Measurements from ENCODE around the gene SALL3.

The SALL3 gene

DNA sequence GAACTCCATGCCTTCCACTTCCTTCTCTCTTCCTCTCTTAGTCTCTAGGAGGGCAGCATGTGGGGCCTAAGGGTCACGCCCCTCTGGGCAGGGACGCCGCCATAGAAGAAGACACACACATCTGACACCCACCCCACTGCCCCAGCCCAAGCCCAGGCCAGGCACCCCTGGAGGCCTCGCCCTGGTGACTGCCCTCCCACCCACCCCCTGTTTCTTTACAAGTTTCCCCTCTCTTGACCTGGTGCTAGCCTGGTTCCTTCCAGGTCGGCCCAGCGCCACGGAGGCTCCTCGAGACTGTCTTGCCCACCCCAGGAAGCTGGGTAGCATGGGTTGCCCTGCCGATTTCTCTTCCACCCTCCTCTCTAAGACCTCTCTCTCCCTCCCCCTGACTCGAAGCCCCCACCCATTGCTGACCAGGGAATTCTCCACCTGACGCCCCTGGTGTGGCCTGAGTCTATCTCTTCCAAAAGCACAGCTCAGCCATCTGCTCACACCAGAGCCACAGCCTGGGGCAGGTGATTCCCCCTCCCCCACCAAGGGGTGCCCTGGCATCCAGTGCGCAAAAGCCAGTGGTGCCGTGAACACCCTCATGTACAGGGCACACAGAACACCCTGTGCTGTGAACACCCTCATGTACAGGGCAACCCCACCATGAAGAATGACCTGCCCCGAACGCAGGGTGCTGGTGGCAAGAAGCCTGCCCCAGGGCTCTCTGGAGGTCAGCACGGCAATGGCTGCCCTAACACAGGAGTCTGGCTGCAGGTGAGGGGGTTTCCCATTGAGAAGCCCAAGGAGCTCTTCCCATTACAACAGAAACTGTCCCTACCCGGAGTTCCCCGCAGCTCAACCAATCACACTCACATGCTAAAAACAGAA lies 13.5 kb upstream of the SALL3 start:
- DNase-seq = no peak

DNA sequence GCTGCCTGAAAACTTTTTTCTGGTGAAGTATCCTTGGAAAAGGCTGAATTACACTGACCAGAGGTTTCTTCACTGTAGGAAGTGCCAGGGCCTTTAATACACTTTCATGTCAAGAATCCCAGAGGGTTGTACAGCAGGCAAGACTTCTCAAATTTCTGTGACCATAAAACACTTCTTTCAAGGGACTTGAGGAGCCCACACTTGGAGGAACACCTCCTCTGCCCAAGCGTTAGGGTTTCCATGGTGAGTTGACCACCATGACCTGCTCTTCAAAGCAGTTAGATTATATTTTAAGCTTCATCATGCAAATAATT lies 12.9 kb upstream of the SALL3 start:
- DNase-seq = no peak

DNA sequence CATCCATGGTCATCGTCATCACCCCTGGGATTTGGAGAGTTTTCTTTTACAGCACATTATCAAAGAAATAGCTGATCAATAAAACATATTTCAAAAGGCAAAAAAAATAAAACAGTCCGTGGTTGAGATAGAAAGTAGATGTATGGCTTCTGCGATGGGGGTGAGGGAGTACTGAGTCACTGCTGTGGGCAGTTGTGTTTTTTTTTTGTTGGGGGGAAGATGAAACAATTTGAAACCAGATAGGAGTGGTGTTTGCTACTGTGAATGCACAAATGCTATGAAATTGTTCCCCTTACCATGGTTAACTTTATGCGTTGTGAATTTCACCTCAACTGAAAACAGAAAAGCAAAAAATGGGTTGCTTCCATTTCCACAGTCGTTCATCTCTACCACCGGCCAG lies 11.9 kb upstream of the SALL3 start:
- no peak for DNase-seq

DNA sequence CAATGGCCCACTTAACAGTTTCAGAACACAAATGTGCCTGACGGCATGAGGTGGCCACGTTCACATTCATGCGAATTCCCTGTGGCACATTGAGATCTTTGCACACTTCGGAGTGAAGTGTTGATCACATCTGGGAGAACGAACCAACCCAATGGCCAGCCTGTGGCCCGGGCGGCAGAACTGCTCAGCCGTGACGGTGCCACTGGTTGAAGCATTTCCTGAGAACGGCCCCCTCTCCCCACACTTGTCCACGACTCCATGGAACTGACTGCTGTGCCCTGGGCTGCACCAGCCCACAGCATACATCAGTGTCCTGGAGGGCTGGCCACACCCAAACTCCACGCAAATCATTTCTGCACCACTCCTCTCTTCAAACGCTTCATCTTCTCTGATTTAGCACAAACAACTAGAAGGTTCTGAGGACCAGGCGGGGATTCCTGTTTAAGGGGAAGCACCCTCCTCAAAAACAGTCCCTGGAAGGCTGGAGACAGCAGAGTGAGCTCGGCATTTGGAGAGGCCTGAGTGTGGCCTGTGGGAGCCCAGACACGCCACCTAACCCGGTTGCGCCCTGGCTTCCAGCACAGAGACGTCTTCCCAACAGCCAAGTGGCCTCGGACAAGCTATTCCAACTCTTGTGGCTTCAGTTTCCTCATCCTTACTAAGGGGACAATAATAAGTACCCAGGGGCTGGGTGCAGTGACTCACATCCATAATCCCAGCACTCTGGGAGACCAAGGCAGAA lies 9.9 kb upstream of the SALL3 start:
- no peak for DNase-seq

DNA sequence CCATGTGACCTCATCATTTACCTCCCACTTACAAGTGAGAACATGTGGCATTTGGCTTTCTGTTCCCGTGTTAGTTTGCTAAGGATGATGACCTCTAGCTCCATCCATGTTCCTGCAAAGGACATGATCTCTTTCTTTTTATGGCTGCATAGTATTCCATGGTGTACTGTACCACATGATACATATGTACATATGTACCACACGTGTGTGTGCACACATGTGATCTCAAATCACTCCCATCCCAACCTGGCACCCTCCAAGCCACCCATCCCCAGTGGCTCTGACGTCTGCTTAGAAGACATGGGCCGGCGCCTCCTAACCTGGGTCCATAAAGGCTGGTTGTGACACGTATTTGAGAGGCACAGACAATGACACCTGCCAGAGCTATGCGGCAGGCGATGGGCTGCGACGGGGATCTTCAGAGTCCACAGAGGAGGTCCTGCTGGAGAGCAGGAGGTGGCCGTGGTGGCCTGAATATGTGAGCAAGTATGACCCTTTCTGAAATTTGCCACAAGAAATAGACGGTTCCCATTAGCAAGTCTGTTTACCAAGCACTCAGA lies 8.8 kb upstream of the SALL3 start:
- DNase-seq = no peak

DNA sequence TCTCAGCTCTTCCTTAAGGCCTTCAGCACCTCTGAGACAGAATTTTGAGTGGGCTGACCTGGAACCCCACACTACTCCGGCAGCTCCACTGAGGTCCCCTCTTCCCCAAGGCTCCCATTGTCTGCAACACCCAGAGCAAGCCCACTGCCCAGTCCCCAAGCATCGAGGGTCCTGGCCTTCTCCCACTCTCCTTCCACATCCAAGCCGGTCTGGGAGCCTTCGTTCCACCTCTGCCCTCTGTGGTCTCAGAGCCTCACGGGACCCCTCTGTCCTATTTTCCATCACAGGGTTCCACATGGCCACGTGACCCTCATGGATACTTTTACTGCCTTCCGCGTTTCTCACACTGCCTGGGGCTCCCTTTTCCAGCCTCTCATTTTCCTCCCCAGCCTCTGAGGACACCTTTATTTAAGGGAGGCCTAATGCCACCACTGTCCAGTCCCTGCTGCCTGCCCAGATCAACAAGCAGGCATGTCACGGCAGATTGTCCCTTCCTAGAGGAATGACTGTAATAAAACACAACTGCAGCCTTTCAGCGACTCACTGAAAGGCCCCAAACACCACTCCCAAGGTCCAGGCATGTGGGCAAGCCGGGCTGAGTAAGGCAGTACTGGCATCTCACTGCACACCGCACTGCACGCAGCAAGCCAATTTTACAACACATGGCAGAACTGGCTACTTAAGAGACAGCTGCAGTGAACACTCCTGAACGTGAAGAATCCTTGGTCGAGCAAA lies 7.9 kb upstream of the SALL3 start:
- no peak for DNase-seq

DNA sequence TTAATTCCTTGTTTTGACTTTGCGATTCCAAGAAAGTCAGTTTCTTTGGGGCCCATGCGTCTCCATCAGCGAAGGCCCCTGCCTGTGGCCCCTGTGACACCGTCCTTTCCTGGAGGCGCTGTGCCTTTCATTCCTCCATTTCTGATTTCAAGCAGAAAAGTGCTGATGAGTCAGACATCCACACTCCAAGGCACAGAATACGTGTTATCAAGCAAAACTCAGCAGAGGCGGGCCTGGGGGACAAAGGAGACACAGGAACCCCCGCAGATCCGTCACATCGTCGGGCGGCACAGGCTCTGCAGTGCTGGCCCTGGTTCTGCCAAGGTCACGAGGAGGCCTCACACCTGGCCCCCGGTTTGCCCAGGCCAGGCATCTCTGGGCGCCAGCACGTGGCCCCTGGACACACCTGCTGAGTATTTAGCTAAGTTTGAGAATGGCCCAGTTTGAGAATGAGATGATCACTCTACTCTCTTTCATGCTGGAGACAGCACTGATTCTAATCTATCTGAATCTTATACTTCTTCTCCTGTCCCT lies 7.2 kb upstream of the SALL3 start:
- no peak for DNase-seq

DNA sequence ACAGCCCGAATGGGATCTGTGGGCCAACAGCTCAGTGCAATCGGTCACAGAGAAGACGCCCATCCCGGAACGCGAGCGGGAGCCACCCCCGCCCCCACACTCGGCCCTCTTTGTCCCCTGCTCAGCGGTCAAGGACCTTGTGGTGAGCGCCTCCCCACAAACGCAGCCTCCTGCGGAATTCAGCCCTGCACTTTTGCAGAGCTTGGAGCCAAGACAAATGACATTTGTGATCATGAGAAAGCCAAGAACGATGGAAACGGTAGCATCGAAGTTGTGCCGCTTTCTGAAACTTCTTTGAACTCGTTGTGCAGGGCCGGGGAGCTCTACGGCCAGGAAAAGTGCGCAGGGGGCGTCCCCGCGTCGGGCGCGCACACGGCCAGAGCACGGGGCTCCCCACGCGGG lies 6.7 kb upstream of the SALL3 start:
- DNase-seq = no peak

DNA sequence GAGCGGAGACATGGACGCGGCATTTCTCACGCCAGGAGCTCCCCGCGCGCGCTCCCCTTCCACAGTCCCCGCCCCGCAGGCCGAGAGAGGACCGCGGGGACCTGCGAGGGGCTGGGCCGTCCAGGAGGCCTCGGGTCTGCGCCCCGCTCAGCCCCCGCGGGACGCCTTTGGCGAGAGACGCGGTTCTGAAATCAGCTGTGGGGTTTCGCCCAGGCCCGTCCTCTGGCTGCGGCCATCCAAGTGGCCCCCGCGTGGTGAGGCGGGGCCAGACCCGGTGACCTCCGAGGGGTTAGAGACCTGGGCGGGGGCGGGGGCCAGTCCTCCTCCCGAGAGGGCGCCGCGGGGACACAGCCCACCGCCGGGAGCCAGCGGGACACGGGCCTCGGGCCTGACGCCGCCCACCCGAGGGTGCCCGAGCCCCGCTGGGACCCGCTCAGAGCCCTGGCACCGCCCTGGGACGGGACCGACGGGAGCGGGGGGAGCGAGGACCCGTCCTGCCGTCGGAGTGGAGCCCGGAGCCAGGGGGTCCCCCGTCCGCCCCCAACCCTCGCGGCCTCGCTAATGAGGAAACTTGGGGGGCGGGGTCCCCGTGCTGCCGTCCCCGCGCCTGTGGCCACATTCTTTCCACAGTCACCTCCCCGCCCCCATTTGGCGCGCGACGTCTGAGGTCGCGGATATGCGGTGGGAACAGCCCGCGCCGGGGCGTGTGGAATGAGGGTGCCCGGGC lies 6.1 kb upstream of the SALL3 start:
- DNase-seq = no peak

DNA sequence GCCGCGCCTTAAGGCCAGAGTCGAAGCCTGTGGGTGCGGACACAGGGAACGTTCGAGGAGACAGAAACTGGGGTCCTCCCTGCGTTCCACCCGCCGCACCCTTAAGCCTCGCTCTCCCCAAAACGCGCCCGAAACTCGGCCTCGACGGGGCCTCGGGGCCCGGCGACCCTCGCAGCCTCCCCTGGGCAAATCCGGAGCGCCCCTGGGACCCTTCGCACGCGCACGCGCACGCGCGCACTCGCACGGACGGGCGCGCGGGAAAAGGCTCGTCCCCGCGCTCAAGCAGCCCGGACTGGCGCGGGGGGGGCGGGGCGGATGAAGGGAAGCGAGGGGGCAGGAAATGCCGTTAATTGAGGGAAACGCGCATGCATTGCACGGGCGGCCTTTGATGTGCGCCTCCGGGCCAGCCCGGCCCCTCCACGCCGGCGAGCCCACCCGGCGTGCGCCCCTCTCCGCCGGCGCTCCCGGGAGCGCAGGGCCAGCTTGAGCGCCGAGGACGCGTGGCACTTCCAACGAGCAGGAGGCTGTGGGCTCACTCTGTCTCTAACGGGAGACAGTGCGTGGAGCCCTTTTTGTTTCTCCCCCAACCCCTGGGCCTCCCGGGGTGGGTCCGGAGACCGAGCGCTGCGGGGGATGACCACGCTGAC lies 5.4 kb upstream of the SALL3 start:
- DNase-seq = no peak

DNA sequence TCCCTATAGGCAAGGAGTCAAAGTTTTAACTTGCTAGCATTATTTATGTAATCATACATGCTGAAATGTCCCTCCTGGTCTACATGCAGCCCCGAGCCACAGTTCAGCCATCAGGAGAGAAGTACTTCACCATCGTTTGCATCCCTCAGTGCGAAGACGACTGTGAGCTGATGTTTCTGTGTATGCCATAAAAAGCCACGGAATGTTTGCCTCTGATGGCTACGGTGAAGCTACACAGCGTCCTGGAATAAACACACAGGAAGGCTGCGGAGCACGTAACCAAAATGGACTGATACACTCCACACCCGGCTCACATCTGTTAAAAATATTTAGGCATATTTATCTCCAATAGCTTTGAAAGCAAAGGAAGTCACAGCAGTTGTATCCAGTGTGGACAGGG lies 4.3 kb upstream of the SALL3 start:
- peak; percentile 70 for DNase-seq

DNA sequence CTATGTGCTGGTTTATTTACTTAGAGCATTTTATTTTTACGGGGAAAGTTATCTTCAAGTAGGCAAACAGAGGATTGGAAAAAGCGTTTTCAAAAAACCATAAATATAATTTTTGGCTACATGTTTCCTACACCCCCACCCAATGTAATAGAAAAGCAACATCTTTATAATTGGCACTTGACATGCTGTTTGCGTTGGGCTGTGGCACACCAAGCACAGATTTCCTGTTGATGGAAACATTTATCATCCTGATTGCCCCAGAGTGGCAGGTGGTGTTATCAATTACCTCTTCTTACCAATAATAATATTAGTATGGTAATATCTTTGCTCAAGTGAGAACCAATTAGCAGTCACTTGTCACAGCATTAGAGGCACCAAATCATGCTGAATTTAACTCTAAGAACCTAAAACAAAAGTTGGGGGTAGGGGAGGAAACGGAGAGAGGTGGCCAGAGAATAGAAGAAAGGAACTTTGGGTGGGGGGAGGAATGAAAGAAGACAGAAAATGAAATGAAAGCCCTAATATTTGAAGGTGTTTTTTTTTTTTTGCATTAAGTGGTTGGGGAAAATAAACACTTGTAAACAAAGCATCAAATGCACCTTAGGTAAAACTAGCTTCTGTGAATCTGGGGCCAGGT lies 3.8 kb upstream of the SALL3 start:
- peak; percentile 70 for DNase-seq

DNA sequence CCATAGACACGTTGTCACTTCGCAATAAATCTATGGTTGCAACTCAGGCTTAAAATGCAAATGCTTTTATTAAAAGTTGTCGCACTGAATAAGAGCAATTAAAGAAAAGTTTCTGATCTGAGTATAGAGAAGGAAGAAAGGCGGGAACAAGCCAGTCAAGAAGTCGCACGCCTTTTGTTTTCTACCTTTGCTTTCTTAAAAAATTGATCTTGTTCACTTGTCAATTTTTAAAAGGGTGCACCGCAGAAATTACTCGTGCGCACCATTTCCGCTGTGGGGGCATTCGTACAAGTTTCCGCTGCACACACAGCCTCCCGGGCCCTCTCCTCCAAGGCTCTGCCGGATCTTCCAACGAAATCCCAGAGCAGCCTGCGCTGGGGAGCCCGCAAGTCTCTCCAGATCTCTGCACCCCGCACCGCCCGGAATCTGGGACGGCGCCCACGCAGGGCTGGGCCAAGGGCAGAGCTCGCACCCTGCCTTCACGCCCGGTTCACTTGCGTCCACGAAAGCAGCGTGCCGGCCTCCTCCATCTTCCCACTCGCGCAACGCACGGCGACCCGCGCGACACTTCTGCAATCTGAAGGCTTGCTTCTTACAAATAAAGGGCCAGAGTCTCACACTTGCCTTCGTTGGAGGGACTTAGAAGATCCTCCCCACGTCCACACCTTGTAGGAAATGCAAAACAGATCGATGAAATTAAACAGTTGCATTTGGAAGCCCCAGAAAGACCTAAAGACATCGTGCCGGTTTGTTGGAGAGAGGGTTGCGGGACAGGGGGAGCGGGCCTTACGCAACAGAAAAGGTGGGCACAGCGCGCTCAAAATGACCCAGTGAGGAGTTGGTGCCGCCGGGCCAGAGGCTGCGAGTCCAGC lies 2.6 kb upstream of the SALL3 start:
- DNase-seq = no peak

DNA sequence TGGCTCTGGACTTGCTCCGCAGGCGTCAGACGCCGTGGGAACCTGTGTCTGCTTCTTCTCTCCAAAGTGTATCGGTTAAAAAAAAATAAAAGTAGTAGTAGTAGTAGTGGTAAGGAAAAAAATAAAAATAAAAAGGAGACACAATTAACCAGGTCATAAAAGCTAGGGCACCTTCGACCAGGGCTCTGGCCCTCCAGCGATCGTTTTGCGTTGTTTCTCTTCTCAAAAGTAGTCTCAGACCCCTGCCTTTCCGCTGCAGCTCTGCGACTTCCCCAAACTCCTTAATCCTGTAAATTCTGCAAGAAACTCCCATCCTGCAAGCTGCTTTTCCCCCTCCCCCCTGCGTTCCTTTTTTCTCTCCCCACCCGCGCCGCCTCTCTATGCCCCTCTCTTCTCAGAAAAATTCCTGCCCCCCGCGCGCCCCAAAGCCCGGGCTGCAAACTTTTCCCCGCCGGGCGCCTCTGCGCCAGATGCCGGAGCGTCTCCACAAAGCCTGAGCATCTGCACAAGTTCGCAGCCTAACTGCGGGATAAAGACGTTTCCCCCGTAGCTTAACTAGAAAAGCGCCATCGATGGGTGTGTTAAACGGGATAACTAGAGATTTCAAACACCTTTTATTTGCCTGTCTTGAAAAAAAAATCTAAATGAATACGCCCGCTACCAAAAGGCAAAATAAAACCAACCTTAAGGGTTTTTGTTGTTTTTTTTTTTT lies 1.8 kb upstream of the SALL3 start:
- no peak for DNase-seq

DNA sequence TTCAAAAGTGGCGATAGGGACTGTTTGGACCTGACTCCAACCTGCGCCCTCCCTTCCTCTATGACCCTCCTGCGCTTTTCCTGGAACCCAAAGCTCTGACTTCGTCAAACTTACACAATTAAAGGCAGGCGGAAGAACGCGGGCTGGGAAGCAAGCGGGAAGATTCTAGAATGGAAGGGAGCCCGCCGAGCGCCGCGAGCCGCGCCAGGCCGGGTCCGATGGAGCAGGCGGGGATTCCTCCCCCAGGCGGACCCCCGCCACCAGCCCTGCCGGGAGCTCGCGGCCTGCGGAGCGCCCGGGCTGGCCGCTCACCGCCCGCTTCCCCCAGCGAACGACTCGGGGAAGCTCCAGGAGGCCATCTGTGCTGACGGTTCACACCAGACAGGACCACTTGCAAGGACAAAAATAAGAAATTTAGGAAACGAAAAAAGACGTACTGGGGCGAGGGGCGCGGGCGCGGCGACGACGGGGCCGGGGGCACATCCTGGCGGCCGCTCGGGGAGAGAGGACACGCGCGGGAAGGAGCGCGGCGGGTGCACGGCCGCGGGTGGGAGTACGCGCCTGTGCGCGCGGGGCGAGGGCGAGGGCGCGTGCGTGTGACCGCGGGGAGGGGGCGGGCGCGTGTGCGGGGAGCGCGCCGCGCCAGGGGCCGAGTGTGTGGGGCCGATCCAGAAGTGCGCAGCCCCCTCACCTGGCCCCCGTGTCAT lies 1.1 kb upstream of the SALL3 start:
- no peak for DNase-seq

DNA sequence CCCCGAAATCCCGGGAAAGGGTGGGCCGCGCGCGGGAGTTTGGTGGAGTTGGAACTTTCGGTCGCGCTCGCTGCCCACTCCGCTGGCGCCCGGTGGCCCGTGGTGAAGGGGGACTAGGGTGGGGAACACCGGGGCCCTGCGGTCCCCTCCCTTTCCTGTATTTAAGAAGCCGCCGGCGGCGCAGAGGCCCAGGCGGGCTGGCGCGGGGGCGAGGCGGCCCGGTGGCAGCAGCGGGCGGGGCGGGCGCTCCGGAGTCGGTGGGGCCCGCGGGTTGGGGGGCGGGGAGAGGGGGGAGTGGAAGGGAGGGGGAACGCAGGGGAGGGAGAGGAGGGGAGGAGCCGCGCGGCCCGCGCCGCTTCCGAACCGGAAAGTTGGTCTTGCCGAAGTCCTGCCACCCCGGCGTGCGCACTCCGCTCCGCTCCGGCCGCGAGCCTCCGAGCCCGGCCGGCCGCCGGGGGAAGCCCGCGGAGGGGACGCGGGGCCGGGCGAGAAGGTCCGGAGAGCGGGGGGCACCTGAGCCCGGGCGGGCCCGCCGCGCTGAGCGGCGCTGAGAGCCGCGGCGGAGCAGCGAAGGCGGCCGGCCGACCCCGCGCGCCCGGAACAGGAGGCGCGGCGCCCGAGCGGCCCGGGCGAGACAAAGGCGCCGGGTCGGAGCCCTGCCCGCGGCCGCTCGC lies 425 bp upstream of the SALL3 start:
- no peak for DNase-seq

DNA sequence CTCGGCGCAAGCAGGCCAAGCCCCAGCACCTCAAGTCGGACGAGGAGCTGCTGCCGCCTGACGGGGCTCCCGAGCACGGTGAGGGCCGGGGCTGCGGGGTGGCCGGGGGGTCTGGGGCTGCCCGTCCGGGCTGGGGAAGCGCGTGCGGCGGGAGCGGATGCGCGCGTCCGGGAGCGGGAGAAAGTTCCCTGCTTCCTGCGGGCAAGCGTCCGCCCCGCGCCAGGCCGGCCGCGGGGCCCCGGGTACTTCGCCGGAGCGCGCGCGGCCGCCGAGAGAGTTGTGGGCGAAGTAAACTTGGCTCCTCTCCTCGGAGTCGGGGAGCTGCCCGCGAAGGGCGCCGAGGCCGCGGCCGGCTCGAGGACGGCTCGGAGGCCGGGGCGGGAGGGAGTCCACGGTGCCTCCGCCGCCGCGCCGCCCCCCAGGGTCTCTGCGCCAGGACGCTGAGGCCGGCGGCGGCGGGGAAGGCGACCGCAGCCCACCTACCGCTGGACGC lies 707 bp downstream of the SALL3 start:
- no peak for DNase-seq

DNA sequence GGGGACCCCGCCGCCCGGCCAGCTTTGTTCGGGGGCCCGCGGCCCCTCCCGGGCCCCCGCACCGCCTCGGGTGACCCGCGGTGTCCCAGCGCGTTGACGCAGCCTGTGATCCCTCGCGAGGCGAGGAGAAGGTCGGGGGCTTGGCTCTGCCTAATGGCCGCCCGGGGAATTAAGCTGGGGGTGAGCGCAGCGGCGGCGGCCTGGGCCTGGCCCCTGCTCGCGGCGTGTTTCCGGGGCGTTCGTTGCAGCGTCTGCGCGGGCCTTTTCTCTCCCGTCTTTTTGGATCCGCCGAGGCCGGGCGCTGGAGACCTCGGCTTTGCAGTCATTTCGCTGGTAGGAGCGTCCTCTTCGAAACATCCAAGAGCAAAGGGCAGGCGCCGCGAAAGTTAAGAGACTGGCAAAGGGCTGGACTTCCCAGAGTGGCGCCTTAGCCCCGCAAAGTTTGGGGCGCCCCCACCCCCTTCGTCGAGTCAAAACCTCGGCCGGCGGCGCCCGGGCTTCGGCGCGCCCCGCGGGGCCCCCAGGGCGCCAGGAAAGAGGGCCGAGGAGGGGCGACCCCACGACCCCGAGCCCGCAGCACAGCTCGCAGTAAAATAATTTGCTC lies 1.3 kb downstream of the SALL3 start:
- no peak for DNase-seq

Measured in DMS153 (cell line).